Central memory CD4-positive, alpha-beta T cell (primary cell): ENCODE measurements around the gene ICOSLG.
"Not testable (repeated sequence)": the region's sequence is repeated elsewhere in the genome, so short reads cannot be mapped to it uniquely, and the experiment has no call there.

Experiments used
- DNase-seq: peaks from one replicate; pipeline ENCODE4 v3.0.0; 2022

ICOSLG gene

GRCh38 chr21:44220674-44221073 is 20.1 kb downstream of the ICOSLG start:
- DNase-seq = not testable (repeated sequence)

- not testable (repeated sequence) for DNase-seq
Measured at GRCh38 chr21:44218461-44218860, 22.3 kb downstream of the ICOSLG start.

DNA sequence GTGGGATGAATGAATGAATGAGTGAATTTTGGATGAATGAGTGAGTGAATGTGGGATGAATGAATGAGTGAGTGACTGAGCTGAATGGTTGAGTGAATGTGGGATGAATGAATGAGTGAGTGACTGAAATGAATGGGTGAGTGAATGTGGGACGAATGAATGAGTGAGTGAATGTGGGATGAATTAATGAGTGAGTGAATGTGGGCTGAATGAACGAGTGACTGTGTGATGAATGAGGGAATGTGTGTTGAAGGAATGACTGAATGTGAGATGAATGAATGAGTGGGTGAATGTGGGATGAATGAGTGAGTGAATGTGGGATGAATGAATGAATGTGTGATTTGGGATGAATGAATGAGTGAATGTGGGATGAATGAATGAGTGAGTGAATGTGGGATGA is 28.8 kb downstream of the ICOSLG start:
- not testable (repeated sequence) for DNase-seq

DNA sequence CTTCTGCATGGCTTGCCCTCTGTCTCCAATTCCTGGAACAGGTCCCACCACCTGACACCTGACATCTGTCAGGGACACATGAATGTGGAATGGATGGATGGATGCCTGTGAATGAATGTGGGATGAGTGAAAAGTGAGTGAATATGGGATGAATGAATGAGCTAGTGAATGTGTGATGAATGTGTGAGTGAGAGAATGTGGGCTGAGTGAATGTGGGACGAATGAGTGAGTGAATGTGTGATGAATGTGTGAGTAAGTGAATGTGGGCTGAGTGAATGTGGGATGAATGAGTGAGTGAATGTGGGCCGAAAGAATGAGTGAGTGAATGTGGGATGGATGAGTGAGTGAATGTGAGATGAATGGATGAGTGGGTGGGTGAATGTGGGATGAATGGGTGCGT is 29.2 kb downstream of the ICOSLG start:
- not testable (repeated sequence) for DNase-seq

- not testable (repeated sequence) for DNase-seq
Measured at GRCh38 chr21:44207860-44208646, 32.7 kb downstream of the ICOSLG start.

GRCh38 chr21:44206698-44207676 is 33.8 kb downstream of the ICOSLG start:
- not testable (repeated sequence) for DNase-seq

DNA sequence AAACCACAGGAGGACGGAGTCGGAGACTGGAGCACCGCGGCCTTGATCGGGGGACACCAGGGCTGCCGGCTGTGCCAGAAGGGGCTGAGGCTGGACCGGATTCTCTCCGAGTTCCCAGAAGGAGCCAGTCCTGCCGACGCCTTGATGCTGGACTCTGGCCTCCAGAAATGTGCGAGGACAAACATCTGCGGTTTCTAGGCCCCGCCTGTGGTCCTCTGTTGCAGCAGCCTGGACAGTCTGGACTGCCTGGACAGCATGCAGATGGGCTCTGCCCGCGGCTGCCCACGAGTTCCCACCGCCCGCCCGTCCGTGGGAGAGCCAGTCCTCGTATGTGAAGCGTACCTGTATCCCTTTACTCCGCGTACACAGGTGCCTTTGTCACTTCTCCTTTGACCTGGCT is 34.6 kb downstream of the ICOSLG start:
- not testable (repeated sequence) for DNase-seq

GRCh38 chr21:44202590-44203299 is 38.0 kb downstream of the ICOSLG start:
- DNase-seq = not testable (repeated sequence)

DNA sequence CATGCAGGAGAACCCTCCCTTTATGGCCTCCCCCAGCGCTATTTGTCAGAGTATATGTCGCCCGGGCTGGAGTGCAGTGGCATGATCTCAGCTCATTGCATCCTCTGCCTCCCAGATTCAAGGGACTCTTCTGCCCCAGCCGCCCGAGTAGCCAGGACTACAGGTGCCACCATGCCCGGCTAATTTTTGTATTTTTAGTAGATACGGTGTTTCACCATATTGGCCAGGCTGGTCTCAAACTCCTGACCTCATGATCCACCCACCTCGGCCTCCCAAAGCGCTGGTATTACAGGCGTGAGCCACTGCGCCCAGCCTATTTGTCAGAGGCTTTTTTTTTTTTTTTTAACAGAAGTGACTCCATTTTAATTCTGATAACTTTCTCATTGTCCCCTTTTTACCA is 40.7 kb downstream of the ICOSLG start:
- not testable (repeated sequence) for DNase-seq

DNA sequence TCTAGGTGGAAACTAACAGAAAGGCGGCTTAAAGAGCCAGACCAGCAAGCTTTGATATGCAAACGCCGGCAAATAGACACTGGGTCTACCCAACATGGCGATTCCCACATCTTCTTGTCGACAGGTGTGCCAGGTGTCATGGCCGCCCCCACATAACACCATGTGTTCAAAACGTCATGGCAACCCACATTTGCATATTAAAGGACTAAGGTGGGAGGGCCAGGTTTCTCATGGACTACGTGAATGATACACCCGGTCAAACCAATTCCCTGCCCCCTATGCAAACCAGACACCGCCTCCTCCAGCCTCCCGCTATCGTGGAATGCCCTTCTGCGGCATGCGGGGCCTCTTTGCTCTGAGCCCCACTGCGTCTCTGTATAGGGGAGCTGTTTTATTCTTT is 41.3 kb downstream of the ICOSLG start:
- no peak for DNase-seq

GRCh38 chr21:44197156-44197516 is 43.6 kb downstream of the ICOSLG start:
- DNase-seq = not testable (repeated sequence)

DNA sequence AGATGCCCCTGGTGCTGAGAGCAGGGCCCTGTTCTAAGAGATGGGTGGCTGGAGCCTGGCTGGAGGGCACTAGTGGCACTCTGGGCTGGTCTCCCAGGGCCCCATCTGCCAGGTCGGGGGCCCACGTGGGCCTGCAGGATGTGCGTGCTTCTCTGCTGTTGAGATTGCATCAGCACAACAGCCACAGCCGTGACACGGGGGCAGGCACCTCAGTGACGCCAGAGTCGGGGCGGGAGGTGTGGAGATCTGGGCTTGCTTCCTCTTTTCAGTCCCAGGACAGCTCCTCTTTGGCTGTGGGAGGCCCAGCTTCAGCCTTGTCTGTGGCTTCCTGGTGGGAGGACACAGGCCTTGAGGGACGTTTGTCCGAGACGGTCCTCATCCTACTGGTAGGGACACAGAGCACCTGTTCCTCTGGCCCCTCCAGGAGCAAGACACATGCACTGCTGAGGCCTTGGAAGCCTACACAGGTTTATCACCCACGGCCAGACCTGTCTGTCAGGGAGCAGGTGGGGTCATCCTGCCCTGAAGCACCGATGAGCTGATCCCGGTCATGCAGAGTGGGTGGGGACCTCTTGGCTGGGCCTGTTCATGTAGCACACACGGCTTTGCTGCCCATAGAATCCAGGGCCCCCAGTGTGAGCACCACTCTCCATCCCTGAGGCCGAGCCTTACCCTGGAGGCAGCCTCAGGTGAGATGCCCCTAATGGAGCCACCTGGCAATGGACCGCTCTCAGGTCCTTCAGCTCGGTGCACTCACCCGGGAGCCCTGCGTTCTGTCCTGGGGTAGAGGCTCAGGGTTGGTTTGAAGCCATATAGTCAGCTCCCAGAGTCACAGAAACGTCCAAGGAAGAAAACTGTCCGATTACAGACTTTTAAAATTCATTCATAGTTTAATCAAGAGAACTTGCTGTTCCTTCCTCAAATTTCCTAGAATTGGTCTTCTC is 44.3 kb downstream of the ICOSLG start:
- not testable (repeated sequence) for DNase-seq

DNA sequence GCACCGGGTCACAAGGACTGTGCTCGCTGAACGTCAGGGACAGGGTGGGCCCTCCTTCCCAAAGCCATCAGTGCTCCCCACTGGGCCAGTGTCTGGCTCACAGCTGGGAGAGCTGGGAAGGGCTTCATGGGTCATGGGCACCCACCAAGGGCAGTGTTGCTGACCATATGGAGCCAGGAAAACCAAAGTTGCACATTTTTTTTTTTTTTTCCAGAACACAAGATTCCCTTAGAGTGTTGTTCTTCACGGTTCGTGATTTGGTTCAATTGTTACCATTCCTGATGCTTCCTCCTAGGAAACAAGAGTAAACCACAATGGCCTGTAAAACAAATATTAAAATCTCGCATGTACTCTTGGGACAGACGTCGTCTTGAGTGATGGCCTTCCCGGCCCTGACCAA is 45.9 kb downstream of the ICOSLG start:
- not testable (repeated sequence) for DNase-seq

DNA sequence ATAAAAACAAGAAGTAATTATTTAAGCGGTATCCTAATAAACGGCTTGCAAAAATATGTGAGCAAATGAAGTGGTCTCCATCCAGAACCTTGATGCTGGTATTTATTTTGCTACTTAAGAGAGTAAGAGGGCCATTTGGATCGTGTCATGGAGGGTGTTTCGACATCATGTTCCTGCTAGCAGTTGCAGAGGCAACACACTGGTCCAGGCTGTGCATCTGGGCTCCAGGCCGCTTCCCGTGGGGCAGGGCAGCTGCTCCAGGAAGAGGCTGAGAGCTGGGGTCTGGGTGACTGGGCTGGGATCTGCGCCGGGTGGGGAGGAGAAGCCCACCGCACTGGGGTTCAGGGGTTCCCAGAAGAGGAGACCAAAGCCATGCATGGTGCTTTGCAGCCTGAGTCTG is 46.3 kb downstream of the ICOSLG start:
- not testable (repeated sequence) for DNase-seq

GRCh38 chr21:44193108-44193507 is 47.6 kb downstream of the ICOSLG start:
- DNase-seq = not testable (repeated sequence)

DNA sequence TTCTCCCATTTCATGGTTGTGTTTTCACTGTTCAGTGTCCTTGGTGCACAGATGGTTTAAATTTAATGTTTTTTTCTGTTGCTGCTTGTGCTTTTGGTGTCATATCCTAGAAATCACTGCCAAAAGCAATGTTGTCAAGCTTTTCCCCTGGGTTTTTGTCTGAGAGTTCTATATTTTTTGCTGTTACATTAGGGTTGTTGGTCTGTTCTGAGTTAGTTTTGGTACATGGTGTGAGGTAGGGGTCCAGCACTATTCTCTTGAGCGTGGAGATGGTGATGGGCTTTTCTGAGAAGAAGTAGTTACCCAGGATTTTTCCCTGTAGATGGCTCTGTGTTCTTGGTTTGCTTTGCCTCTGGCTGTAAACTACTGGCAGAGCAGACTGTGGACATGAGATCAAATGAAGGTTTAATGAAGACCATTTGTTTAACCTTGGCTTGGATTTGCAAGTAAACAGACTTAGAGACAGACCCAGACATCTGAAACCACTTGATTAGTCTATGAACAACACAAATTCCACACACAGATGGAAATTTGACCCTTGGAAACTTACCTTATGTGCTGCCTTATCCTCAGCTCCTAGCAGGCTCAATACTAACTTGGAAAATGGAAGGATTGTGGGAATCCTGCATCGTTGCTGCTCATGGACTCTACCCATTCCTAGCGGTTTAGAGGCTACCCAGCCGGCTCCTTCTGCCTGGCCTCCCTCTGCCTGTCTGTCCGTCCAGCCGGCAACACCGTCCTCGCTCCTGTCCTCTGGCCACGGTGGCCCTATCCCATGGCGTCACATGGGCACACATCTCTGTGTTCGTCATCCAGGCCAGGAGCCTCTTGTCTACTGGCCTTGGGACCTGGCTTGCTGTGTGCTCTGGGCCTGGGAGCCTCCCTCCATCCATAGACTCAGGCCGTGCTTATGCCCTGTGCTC is 50.1 kb downstream of the ICOSLG start:
- not testable (repeated sequence) for DNase-seq

DNA sequence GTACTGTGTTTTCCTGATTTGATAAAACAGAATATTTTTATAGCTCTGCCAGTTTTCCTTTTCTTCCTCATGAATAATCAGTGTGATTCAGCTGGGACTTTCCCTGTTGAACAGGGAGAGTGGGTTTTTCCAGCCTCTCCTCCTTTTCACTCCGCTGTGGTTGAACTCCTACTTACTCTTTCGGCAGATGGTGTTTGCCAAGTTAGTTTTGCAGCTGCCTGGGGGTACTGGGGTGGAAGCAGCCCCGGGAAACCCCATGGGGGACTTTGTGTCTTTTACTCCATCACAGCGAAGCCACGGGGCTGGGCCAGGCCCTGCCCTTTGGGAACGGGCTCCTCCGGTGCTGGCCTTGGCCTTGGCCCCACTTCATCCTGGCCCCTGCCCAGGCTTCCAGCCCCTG is 55.9 kb downstream of the ICOSLG start:
- not testable (repeated sequence) for DNase-seq

- DNase-seq = not testable (repeated sequence)
Measured at GRCh38 chr21:44182202-44182601, 58.5 kb downstream of the ICOSLG start.

GRCh38 chr21:44181506-44181905 is 59.2 kb downstream of the ICOSLG start:
- DNase-seq = not testable (repeated sequence)

- DNase-seq = not testable (repeated sequence)
Measured at GRCh38 chr21:44176127-44176526, 64.6 kb downstream of the ICOSLG start.
